GM19438 (cell line): ENCODE data around the gene ADAMTS2.

ENCODE experiments used
- ATAC-seq: cut with Tn5 transposase; IDR thresholded peaks from one replicate; pipeline ENCODE4 v1.9.1; 2021; ENCODE audit warnings: low read depth; ENCODE audit not compliant: unreplicated experiment

ADAMTS2 gene

DNA sequence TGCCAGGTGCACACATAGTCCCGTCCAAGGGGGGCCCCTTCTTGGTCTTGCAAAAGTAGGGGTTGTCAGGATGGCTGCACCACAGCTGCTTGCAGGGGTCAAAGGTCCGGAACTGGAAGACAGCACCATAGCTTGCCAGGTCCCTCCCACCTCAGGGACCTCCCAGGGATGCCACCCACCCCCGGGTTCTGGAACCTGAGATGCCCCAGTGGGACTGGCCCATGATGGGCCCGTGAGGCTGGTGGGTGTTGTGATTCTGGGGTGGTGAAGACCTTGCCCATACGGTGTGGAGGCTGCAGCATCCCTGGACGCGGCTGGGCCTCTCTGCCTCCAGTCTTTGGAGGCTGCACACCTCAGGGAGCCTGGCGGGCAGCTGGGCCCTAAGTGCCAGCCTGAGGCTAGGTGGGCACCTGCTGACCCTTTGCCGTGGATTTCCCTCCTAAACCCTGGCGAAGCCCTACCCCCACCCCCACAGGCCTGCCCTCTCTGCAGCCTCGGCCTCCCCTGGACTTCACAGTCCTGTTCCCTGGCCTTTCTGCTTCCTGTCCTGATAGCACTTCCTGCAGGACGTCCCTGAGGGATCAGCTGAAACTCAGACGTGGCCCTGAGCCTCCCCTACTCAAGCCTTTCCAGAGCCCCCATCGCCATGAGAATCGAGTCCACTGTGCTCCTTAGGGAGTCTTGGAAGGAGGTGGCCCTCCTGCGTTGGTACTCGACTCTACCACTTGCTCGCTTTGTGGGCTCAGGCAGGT lies 192.9 kb downstream of the ADAMTS2 start:
- no peak for ATAC-seq

DNA sequence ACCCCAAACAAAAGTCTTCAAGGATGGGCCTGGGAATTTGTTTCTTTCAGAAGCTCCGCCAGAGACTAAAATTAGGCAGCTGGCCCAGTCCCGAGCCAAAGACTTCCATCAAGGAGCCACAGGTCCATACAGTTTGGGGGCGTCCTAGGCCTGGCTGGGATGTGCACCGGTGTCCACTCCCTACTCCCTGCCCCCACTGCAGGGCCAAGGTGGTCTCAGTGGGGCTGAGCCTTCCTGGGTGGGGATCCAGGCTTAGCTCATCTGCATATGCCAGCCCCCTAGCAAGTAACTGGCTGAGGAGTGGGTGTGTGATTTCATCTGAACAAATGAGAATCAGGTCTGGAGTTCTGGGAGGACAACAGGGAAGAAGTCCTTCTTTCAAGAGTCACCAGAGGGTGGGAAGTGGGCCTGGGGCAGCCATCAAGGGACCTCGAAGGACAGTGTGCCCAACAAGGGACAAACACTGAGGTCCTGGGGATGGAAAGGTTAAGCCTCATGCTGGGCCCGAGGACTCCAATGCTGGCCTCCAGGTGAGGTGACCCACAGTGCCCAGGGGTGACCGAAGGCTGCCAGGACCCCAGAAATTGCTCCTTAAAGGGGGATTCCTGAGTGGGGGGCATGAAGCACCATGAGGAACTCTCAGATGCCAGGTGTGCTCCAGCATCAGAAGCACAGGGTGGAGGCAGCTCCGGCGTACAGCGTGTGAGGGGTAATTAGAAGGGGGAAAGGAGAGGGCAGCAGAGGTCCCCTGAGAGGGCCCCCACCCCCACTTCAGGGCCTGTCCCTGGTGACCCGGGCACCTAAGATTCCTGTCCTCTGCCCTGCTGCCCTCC lies 193.8 kb downstream of the ADAMTS2 start:
- ATAC-seq, result no peak

DNA sequence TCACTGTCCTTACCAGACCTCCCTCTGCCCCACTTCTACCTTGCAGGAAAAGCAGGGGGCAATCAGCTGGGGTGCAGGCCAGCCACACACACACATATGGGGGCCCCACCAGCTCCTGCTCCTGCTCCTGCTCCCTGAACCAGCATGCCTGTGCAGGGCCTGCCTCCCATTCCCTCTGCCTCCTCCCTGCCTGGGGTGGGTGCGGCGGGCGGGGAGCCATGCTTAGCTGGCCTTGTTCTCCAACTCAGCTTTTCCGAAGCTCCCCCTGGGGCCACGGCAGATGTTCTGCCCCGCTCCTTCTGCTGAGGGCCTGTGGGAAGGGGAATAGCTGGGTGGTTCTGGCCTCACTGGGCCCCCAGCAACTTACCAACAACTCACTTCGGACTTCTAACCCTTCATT lies 195.2 kb downstream of the ADAMTS2 start:
- ATAC-seq, result no peak

DNA sequence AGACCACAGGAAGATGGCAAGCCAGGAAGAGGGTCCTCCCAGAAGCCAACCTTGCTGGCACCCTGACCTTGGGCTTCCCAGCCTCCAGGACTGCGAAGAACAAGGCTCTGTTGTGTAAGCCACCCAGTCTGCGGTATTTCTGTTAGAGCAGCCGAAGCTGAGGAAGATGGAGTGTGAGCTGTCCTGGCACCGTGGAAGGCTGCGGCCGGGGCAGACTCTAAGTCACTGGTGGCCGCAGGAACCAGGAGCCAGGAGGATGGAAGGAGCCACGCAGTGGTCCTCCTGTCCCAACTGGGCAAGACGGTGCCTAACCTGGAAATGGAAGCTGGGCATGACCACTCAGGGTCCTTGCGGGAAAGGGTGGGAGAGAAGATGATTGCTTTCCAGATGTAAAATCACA lies 196.0 kb downstream of the ADAMTS2 start:
- no peak for ATAC-seq

DNA sequence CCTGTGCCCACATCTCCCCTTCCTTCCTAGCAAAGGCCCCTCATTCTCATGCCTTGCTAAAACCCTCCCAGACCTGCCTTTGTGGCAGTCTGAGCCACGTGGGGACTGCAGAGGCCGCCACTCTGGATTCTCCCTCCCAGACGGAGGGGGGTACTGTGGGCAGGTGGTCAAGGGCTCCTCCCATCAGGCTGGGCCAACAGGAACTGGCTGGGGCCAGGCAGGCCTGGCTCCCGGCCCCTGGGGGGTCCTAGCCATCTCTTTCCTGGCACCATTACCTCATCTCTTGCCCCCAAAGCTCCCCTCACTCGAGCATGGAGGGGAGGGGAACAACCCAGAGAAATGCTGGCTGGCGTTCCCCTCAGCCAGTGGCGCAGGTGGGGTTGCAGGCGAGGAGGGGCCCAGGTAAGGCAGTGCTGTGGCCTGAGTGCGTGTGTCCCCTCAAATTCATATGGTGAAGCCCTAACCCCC lies 196.5 kb downstream of the ADAMTS2 start:
- no peak for ATAC-seq

DNA sequence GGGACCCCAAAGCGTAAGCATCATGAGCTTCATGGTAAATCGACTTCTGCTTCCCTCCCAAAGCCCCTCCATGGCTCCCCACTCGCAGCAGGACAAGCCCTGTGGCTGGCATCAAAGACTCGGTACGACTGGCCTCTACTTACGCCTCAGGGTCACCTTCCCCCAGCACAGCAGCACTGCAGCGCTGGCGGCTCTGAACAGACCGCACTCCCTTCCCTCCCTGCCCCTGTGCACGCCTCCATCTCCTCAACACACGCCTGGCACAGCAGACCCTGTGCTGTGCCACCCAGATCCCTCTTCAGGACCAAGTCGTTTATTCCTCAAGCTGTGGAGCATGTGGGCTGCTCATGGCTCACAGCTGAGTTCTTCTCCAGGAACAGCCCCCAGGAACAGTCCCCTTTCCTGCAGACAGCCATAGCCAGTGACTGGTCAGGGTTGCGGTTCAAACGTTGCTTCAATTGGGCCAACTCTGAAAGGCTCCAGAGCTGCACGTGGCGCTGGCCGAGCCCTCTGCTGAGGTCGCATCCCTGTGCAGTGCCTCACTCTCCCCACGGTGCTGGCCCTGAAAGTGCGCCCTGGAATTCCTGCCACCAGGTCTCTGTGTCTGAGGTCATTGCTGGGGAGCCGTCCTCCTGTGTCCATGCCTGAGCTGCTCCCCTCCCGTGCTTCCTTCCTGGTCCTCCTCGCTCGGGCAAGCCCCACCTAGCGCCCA lies 197.1 kb downstream of the ADAMTS2 start:
- ATAC-seq, result no peak

DNA sequence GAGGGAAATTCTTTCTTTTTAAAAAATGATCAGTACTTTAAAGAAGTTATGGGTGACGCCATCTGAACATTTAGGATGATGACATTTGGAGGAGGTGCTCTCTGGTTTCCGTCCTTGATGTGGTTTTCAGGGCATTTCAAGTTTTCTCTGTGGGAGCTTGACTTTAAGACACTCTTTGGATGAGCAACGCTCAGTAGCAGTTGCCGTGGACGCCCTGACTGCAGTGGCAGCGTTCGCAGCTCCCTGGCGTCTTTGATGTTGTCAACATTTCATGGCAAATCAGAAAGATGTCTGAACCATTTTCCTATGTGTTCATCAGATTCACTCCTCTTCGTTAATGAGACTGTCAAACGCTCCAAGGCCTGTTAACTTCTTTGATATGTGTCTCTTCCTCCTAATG lies 199.0 kb downstream of the ADAMTS2 start:
- no peak for ATAC-seq

DNA sequence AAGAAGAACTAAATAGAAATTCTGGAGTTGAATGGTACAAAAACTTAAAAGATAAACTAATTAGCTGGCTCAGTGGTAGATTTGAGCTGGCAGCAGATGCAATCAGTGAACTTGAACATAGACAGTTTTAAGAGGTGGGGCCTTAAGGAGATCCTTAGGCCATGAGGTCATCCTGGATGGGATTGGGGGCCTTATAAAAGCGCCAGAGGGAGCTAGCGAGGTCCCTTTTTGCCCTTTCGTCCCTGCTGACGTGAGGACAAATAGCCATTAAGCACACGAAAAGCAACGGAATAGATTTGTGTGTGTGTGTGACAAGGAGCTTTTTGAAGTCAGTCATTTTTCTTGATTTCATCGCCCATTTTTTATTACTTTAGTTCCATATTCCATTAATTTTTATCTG lies 201.8 kb downstream of the ADAMTS2 start:
- ATAC-seq, result no peak

DNA sequence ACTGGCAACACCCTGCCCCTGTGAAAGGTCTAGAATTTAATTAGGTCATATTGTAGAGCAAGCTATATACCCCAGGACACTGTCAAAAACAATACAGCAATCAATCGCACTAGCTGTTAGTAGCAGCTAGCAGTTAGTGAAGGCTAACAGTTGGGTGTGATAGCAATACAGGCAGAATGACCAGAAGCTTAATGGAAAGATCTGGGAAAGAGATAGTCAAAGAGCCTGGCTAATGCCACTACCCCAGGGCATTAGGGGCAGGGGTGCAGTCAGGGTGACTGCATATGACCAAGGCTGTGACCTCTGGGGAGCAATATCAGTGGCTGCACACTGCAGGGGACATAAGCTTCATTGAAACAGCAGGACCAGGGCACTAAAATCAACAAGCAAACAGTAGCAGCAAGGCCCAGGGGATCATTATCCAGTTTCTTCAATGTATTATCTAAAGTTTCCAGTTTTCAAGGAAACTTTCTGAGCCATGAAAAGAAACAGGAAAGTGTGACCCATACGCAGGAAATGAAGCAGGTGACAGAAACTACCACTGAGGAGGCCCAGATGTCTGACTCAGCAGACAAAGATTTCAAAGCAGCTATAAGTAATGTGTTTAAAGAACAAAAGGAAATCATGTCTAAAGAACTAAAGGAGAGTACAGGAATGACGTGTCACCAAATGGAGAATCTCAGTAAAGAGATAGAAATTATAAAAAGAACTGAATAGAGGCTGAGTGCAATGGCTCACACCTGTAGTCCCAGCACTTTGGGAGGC lies 202.6 kb downstream of the ADAMTS2 start:
- ATAC-seq, result no peak

DNA sequence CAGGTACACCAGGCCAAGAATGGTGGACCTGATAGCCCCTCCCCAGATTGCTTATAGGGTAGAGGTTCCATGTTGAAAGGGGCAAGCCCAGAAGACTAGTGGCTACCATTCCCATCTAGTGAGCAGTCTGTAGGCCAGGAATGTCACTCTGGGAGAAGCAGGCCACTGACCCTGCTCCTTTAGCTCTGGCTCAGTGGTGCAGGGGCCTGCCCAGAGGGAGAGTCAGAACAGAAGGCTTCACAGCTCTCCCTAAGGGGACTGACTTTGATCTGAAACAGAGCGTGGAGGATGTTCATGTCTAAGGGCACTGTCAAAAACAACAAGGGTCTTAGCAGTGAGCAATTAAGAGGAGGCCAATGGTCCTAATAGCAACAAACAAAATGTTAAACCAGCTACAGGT lies 203.4 kb downstream of the ADAMTS2 start:
- no peak for ATAC-seq

DNA sequence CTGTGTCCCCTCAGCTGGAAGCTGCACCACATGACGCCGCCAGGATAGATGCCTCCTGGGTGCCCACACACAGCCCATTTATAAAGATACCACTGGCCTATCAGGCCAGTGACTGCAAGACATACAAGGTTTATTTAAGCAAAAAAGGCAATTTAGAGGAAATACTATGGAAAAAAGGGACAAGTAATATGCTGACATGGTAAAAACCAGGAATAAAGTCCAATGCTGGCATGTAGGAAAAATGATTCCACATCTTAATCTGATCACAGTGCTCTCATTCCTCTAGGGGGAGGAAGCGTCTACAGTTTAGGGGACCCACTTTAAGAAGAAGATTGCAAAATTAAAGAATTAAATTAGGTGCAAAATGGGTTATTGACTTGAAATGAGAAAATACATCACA lies 205.0 kb downstream of the ADAMTS2 start:
- ATAC-seq, result no peak

DNA sequence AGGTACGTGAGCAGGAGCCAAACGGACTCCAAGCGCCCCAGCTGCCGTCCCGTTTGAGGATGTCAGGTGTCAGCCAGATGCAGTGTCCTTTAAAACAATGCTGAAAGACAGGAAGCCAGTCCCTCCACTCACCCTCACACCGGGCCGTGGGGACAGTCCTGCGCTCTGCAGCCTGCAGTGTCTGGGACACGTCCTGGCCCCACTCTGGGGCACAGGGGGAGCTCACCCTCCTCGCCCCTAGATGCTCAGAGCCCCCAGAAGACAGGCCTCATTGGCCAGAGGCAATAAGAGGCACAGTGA lies 205.4 kb downstream of the ADAMTS2 start:
- no peak for ATAC-seq

DNA sequence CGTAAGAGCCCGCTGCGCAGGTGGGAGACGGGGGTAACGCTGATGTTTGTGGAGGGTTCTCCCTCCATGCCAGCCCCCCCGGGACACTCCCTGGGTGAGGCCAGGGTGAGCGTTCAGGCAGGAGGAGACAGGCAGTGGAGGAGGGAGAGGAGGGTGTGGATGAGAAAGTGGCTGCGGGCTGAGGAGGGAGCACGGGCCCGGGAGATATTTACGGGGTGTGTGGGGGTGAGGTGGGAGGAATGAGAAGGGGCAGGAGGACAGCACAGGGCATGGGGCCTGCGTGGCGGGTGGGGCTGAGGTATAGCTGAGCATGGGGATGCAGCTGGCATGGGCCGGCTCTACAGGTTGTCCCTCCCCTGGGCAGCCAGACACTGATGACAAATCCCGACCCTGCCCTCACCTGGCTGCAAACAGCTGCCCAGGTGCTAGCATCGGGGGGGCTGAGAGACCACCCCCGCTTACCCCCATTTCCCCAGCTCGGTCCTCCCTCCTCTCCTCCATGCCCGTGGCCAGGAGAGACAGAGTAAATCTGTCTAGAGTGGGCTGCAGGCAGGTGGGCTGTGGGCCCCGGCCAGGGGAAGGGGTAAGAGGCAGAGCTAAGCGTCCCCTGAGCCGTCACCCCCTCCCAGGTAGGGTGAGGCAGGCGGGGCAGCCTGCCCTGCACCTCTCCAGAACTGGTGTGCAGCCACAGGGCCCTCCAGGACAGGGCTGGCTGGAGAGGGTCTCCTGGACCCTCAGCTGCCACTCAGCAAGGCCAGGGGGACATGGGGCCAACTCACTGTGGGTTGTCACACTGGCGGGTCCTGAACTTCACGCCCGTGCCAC lies 205.9 kb downstream of the ADAMTS2 start:
- no peak for ATAC-seq

DNA sequence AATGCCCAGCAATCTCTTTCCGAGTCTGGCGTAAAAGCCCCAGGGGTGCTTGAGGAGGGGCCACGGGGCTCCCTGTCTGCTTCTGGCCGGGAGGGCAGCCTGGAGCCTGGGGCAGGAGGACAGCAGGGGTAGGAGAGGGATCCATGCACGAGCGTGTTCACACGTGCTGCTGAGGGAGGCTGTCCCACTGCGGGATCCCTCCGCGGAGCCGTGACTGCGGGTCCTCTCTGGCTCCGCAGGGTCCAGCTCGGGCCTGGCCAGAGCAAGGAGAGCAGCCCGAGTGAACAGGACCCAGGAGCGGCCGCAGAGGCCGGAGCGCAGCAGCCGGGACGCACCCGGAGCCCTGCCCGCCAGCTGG lies 206.7 kb downstream of the ADAMTS2 start:
- no peak for ATAC-seq

DNA sequence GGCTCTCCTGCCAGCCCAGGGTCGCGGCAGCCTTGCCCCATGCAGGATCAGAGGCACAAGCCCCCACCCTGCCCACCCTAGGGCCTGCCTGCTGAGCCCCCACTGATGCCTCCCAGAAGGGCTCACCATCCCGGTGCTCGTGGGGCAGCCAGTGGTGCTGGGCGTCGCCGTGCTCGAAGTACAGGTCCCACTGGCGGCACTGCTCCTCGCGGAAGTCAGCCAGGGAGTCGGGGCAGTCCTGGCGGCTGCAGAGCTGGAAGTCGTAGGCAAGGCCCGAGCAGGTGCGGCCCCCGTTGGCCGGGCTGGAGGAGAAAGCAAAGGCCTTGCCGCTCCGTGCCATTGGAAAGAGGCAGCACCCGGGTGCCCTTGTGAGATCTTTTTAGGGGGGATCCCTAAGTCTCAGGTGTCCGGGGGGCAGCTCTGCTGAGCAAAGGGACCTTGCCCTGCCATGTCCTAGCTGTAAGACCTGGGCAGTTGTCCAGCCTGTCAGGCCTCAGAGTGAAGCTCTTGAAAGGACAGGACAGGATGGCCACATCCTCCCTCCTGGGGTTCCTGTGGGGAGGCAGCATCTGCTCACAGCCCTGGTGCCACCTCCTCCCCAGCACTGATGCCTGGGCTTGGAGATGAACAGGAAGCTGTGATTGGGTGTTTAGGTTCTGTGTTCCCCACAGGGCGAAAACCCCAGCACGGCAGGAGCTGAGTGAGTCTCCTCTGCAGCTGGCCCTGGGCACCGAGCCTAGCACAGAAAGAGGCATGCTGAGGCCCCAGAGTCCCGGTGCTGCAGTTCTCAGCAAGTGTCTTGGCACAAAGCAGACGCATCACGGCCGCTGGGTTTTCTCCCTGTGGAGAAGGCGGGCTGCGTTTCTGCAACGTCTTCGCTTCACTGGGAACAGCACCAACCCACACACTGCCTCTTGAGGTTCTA lies 207.4 kb downstream of the ADAMTS2 start:
- ATAC-seq, result no peak

DNA sequence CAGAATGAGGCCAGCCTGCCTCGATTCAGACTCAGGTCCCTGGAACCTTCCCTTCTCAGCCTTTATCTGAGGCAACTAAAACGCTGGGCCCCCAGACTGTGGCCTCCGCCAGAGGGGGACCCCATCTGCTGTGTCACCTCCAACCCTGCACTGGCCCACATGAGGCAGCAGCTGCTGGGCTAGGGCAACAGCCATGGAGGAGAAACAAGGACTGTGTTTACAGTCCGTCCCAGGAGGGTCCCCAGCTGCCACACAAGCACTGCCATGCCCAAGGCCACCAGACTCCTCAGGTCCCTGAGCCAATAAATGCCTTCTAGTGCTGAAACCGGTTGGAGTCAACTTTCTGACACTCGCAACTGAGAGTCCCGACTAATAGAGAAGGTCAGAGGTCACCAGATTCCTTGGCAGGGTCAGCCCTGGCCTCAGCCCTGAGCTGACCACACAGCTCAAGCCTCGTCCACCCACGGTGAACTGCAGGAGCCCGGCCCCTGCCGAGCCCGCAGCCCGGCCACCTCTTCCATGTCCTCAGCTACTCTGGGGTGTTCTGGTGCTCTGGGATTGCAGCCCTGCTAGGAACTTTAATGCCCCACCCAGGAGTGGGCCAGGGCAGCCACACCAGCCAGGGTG lies 208.1 kb downstream of the ADAMTS2 start:
- ATAC-seq, result no peak

DNA sequence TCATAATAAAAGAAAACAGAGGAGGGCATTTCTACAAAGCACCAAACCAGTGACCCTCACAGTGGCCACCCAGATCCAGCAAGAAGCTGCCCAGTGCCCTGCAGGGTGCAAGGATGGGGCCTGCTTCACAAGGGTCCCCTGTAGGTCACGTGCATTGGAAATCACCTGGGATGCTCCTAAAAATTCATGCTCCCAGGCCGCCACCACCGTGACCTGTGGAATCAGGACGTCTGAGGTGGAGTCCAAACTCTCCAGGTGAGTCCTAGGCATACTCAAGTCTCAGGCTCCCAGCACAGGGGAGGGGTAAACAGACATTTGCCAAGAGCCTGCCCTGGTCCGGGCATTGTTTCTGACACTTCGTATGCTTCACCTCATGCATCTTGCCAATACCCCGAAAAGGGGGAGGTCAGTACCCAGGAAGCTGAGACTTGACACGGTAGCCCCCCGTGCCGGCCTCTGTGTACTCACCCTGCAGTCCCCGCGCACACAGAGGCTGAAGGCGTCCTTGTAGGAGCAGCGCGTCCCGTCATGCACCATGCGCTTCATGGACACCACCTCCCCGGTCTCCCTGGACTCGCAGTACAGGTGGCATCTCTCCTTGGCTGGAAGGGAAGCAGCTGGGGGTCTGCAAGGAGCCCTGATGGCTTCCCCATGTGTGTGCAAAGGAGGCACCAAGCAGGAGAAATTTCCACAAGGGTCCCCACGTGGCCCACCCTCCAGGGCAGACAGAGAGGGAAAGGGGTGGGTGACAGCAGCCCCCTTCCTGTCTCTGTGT lies 209.6 kb downstream of the ADAMTS2 start:
- no peak for ATAC-seq

DNA sequence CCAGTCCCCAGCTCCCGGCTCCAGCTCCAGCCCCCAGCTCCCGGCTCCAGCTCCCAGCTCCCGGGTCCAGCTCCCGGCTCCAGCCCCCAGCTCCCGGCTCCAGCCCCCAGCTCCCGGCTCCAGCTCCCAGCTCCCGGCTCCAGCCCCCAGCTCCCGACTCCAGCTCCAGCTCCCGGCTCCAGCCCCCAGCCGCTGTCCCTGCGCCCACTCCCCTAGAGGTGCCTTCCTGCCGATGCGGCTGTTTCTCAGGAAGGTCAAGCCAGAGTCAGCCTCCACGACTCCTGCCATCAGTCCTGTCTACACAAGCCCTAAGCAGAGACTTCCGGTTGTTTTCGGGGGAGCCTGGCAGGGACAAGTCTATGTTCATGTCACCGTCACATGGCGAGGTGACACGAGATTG lies 210.3 kb downstream of the ADAMTS2 start:
- ATAC-seq, result no peak
